ENCODE measurements around the gene TEX14.

TEX14 gene, protein sequence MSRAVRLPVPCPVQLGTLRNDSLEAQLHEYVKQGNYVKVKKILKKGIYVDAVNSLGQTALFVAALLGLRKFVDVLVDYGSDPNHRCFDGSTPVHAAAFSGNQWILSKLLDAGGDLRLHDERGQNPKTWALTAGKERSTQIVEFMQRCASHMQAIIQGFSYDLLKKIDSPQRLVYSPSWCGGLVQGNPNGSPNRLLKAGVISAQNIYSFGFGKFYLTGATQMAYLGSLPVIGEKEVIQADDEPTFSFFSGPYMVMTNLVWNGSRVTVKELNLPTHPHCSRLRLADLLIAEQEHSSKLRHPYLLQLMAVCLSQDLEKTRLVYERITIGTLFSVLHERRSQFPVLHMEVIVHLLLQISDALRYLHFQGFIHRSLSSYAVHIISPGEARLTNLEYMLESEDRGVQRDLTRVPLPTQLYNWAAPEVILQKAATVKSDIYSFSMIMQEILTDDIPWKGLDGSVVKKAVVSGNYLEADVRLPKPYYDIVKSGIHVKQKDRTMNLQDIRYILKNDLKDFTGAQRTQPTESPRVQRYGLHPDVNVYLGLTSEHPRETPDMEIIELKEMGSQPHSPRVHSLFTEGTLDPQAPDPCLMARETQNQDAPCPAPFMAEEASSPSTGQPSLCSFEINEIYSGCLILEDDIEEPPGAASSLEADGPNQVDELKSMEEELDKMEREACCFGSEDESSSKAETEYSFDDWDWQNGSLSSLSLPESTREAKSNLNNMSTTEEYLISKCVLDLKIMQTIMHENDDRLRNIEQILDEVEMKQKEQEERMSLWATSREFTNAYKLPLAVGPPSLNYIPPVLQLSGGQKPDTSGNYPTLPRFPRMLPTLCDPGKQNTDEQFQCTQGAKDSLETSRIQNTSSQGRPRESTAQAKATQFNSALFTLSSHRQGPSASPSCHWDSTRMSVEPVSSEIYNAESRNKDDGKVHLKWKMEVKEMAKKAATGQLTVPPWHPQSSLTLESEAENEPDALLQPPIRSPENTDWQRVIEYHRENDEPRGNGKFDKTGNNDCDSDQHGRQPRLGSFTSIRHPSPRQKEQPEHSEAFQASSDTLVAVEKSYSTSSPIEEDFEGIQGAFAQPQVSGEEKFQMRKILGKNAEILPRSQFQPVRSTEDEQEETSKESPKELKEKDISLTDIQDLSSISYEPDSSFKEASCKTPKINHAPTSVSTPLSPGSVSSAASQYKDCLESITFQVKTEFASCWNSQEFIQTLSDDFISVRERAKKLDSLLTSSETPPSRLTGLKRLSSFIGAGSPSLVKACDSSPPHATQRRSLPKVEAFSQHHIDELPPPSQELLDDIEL (N-terminal part only)

DNA sequence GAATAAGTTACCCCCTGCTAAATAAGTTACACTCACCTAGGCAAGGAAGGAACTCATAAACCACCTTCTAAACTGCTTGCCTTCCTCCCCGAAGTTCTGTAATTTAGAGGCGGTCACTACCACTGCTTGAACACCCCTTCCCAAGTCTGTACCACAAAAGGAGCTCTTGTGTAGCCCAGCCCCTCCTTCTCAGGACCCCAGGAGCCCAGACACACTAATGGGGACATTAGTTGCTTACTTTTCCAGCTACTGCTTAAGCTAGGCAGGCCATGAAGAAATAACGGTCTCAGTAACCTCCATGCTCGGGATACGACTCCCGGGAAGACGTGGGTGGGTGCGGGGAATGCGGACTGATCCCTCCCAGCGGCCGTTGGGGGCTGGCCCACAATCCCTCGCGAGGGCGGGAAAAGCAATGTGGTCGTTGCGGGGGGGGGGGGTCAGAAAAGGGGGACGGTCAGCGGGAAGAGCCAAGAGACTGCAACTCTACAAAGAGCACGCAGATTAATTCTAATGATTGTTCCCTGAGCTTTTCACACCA lies at the start of gene TEX14:
Gene TEX14 (minus strand): TSS at position 345 of the 538 bp plus-strand sequence. CDS start 40,044 bp downstream, outside the sequence.
- peak; percentile 53 for DNase-seq

DNA sequence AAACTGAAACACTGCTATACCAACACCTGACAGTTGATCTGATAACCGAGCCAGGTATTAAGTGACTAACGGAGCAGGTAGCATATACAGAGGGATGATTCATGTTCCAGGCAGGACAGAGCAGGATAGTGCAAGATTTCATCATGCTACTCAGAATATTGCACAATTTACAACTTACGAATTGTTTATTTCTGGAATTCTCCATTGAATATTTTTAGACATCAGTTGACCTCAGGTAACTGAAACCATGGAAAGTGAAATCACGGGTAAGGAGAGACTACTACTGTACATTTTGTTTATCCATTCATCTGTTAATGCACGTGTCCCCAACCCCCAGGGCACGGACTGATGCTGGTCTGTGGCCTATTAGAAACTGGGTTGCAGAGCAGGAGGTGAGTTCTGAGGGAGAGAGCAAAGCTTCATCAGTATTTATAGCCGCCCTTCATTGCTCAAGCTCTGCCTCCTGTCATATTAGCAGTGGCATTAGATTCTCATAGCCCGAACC lies 49.3 kb upstream of the TEX14 start:
- DNase-seq, result no peak

DNA sequence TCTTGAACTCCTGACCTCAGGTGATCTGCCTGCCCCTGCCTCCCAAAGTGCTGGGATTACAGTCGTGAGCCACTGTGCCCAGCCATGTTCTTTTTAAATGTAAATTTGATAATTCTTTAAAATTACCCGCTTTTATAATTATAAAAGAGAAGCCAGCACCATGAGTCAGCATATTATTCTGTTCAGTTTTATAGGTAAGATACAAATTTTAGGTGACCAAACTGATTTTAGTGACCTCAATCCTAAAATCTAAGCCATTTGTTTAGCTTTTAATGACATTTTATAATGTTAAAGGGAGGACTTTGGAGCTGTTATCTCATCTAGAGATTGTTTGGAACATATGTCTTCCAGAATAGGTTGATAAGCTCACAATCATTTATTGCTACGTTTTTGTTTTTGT lies 43.0 kb upstream of the TEX14 start:
- no peak for DNase-seq

DNA sequence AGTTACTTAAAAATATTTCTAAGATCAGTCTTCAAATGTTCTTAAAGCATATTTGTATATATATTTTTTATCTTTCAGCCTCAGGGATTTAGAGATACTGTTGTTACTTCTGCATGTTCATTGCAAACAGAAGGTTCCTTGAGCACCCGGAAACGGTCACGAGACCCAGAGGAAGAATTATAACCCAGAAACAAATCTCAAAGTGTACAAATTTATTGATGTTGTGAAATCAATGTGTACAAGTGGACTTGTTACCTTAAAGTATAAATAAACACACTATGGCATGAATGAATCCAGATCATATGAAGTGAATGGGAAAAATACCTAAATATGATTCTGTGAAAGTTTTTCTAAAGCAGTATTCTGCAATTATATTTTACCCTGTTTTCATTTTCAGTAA lies 42.2 kb upstream of the TEX14 start:
- no peak for DNase-seq

DNA sequence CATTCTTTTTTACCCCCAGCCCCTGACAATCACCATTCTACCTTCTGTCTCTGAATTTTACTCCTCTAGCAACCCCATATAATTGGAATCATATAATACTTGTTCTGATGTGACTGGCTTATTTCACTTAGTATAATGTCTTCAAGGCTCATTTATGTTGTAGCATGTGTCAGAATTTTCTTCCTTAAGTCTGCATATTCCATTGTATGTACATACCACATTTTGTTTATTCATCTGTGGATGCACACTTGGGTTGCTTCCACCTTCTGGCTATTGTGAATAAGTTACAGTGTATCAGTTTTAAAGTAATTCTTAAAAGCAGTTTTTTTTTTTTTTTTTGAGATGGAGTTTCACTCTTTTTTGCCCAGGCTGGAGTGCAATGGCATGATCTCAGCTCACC lies 39.1 kb upstream of the TEX14 start:
- DNase-seq, result no peak

DNA sequence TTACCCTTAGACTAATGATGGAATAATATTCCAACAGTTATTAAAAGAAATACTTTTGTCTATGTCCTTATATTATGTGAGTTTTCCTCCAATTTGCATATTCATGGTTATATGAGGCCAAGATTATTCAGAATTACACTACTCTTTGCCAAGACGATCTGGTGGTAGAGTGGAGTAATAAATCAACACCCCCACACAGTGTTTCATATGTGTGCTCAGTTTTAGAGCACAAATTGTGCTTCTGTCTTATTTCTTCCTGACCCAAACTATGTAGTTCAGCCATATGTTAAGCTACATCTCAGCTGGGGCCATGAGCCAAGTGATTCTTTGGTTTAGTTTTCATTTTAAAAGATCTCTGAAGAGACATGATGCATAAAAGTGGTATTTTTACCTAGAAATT lies 37.0 kb upstream of the TEX14 start:
- DNase-seq, result no peak

DNA sequence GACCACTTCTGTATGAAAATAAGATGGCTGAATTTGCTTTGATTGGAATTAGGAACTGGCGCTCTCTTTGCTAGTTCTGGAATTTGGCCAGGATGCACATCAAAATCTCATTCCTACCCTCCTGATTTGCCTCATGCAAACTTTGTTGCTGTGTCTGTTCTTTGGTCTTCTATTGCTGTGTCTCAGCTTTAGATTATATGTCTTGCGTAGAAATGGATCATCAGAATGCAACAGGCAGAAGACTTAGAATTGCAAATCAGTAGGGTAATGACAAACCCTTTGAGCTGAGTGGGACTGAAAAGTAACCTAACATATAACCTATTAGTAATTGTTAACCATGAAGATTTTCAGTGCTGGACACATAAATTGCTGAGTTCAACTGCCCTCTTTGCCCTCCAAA lies 30.9 kb upstream of the TEX14 start:
- no peak for DNase-seq

DNA sequence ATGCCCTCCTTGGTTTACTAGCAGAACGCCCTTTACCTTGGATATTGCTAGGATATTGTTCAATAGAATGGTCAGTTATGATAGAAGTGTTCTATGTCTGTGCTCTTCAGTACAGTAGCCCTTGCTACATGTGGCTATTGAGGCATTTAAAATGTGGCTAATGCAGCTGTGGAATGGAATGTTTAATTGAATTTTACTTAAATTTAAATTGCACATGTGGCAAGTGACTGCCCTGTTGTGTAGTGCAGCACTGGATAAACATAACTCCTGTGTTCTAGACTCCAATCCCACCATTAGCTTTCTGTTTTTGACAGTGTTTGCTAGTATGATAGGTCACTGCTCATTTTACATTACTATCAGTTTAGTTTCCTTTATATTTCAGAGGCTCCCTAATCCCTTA lies 30.4 kb upstream of the TEX14 start:
- no peak for DNase-seq

DNA sequence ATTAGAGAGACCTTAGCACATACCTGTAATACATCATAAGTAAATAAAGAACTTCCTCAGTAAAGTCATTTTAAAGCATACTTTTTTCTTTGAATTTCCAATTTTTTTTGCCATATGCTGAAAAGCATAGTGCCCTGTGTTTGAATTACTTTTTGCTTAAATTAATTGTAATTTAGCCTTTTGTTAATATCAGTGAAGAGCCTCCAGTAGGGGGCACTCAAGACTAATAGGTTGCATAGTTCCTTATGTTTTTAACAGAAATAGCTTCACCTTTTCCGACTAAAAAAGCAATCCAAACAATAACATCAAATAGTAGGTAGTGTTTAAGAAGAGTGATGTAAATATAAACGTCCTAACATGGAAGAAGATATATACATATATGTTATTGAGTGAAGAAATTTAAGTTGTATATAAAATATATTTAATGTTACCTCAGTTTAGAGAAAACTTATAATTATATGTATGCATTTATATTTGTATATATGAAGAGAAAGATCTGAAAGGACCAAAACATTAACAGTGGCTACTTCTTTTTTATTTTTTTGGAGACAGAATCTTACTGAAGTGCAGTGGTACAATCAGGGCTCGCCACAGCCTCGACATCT lies 19.2 kb upstream of the TEX14 start:
- DNase-seq, result peak; percentile 38

DNA sequence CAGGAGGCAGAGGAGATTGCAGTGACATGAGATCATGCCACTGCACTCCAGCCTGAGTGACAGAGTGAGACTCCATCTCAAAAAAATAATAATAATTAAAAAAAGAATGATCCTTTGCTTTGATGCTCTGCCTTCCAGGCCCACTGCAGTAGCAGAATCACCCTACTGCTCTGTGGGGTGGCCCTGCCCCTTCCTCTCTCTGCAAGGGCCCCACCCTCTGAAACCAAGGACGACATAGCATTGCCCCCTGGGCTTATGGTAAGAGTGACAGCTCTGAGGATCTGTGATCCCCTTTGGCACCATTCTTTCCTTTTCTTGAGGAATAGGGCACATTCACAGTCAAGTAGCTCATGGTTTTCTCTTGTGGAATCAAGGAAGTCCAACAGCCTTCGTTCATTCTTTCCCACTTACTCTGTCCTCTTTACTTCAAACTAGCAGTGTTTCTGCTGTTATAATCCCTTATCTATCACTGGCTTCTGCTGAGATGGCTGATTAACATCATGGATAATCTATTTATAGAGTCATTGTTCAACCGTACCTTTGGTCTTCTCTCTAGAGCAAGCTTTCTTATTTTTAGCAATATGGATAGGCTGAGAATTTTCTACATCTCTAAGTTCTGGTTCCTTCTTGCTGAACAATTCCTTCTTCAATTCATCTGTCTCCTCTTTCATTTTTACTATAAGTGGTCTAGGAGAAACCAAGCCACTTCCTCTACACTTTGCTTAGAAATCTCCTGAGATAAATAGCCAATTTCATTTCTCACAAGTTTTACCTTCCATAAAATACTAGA lies 14.7 kb upstream of the TEX14 start:
- DNase-seq, result no peak

DNA sequence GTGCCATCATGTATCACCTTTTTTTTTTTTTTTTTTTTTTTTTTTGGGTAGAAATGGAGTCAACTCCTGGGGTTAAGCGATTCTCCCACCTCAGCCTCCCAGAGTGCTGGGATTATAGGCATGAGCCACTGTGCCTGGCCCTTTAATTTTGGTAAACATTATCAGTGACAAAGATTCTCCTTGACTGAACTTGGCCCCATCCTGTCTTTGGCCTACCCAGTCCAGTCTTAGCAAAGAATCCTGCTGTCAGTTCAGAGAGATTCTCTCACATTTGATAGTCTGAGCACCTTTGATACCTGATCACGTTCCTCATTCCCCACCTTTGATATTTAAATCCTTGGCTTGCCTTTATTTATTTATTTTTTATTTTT lies 12.1 kb upstream of the TEX14 start:
- DNase-seq, result no peak

DNA sequence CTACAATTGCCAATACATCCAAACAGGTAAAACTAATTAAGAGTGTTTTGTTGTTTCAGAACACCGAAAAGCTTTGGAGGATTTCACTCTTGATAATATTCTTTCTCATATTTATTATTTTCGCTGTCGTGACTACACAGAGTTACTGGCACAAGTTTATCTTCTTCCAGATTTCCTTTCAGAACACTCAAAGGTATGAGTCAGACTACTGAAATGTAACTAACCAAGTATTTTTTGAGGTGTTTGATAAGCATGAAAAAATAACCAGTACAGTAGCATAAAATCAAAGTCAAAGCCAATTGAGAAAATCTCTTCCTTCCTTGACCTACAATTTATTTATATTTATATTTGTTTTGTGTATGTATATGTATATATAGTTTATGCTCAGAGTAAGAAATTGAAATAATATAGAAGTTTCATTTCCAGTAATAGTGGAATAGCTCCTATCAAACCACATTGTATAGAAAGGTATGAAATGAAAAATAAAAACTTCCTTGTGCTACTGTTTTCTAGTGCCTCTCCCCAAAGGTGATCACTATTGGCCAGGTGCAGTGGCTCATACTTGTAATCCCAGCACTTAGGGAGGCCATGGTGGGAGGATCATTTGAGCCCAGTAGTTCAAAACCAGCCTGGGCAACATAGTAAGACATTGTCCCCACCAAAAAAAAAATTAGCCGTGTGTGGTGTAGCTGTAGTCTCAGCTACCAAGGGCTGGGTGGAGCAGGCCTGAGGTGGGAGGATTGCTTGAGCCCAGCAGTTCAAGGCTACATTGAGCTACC lies 11.5 kb upstream of the TEX14 start:
- no peak for DNase-seq

DNA sequence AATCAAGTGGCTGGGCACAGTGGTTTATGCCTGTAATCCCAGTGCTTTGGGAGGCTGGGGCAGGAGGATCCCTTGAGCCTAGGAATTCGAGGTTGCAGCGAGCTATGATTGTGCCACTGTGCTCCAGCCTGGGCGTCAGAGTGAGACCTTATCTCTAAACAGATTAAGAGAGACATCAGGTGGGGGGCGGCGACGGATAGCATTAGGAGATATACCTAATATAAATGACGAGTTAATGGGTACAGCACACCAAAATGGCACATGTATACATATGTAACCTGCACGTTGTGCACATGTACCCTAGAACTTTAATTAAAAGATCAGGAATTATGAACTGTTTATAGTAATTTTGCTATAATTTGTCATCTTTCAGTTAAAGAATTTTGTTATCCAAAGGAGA lies 10.9 kb upstream of the TEX14 start:
- no peak for DNase-seq

DNA sequence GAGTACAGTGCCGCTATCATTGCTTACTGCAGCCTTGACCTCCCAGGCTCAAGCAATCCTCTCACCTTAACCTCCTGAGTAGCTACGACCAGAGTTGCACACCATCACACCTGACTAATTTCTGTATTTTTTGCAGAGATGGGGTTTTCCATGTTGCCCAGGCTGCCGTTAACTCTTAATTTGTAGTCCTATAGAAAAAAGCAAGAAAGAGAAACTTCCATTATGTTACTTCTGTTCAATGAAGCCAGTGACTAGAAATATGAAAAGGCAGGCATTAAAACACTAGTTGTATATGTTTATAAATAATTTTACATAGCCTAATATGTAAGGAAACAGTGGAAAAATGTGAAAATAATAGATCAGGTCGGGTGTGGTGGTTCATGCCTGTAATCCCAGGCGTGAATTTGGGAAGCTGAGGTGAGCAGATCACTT lies 10.2 kb upstream of the TEX14 start:
- no peak for DNase-seq

DNA sequence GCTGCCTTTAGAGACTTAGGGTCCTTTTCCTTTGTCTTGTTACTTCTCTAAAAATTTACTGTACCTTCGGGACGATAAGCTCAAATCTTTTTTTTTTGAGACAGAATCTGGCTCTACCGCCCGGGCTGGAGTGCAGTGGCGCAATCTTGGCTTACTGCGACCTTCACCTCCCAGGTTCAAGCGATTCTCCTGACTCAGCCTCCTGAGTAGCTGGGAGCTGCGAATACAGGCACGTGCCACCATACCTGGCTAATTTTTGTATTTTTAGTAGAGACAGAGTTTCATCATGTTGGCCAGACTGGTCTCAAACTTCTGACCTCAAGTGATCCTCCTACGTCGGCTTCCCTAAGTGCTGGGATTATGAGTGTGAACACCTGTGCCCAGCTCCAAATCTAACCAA lies 7.9 kb upstream of the TEX14 start:
- no peak for DNase-seq

DNA sequence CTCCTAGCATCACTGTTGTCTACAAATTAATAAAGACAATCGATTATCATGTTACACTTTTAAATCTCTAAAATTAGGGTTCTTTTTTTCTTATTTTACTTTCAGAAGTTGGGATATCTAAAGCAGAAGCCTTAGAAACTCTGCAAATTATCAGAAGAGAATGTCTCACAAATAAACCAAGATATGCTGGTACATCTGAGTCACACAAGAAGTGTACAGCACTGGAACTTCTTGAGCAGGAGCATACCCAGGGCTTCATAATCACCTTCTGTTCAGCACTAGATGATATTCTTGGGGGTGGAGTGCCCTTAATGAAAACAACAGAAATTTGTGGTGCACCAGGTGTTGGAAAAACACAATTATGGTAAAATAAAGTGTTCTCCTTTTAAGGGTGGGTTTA lies 3.0 kb upstream of the TEX14 start:
- DNase-seq, result no peak

DNA sequence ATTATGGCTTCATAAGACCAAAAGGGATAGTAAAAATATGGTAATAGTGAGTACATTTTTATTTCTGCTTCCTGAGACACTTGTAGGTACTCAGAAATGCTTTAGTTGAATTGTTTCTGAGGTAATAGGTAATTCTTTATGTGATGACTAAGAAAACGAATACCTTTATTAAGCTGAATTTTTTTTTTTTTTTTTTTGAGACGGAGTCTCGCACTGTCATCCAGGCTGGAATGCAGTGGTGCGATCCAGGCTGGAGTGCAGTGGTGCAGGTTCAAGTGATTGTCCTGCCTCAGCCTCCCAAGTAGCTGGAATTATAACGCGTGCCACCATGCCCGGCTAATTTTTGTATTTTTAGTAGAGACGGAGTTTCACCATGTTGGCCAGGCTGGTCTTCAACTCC lies 2.5 kb upstream of the TEX14 start:
- no peak for DNase-seq

DNA sequence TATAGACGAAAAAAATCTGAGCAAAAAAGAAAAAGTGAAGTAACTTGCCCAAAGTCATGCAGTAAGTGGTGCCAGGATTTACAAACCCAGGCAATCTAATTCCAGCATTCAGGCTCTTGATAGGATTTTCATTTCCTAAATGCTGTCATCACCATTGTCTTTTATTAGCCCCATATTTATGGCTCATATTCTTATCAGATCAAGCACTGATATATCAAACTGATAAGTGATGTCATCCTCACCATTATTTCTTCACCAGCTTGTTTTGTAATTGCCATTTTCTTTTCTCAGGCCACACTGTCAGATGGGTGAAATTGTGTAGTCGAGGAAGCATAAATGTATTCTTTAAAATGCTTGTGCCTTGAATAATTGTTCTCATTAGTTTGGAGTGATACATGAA lies 1.9 kb upstream of the TEX14 start:
- DNase-seq, result no peak

DNA sequence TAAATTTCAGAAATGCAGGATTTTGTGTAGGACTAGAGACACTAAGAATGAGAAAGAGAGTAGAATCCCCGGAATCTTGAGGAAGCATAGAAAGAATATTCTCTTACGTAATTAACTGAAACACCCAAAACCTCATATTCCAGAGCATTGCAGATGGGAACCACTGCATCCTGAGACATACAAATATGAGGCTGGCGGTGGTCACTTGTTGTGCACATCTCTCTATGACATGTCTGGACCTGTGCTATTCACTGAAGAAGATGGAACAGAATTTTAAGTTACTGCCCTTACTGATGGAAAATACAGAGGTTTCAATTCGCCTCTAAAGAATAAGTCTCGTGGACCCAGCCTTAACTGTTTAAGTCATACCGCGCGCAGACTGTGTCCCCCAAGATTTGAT lies 1.4 kb upstream of the TEX14 start:
- no peak for DNase-seq

DNA sequence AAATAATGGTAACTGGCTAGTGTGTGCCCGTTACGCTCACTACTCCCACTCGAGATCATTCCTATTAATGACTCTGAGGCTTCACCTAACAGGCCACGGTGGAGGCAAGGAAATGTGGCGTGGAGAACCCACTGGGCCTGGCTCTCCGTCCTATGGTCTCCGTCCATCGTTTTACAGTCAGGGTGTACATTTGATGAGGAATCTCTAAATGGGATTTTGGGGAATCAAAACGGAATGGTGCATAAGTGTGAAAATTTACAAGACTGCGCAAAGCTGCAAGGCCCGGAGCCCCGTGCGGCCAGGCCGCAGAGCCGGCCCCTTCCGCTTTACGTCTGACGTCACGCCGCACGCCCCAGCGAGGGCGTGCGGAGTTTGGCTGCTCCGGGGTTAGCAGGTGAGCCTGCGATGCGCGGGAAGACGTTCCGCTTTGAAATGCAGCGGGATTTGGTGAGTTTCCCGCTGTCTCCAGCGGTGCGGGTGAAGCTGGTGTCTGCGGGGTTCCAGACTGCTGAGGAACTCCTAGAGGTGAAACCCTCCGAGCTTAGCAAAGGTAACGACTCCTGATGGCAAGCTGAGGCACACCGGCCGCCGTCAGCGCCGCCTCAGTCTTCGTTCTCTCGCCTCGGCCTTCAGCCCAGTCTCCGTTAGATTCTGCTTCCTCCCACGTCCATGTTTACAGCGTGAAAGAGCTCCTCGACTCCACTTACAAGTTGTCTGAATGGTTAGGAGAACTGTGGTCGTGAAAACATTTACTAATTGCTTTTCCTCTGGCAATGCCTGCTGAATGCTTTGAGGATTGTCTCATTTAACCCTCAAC lies 602 bp upstream of the TEX14 start, which contains the start of gene RAD51C:
Gene RAD51C (plus strand): TSS at position 364 of the 817 bp plus-strand sequence. CDS start 42 bp downstream, at position 406.
- DNase-seq, result peak; percentile 92

Measured in NCI-H510A treated with DMSO at 0.1 percent for 48 hours (cell line).